BLaER1 treated with 17β-estradiol and CSF1 and Interleukin-3, amounts not matched to agents 10 nM and 100 nM (cell line): ENCODE results near the gene CCDC136.

Experiments
- H3K27ac ChIP-seq, 11 experiments: shearing (Covaris generic); formaldehyde crosslinking; 2 replicates each; pipeline ENCODE4 v1.8.1; 2022
- H3K27me3 ChIP-seq, 11 experiments: shearing (Covaris generic); formaldehyde crosslinking; 2 replicates each; pipeline ENCODE4 v1.8.1; 2022
- H3K36me3 ChIP-seq, 11 experiments: shearing (Covaris generic); formaldehyde crosslinking; 2 replicates each; pipeline ENCODE4 v1.8.1; 2022
- H3K4me1 ChIP-seq, 10 experiments: shearing (Covaris generic); formaldehyde crosslinking; 2 replicates each; pipeline ENCODE4 v1.8.1; 2022
- H3K4me2 ChIP-seq, 11 experiments: shearing (Covaris generic); formaldehyde crosslinking; 2 replicates each; pipeline ENCODE4 v1.8.1; 2022
- H3K4me3 ChIP-seq, 10 experiments: shearing (Covaris generic); formaldehyde crosslinking; 2 replicates each; pipeline ENCODE4 v1.8.1; 2022
- H3K9ac ChIP-seq, 11 experiments: shearing (Covaris generic); formaldehyde crosslinking; 2 replicates each; pipeline ENCODE4 v1.8.1; 2022
- H3K9me3 ChIP-seq, 11 experiments: shearing (Covaris generic); formaldehyde crosslinking; replicated peaks in 1 of 11; 2 replicates each; pipeline ENCODE4 v1.8.1; 2022
- H4K20me1 ChIP-seq, 11 experiments: shearing (Covaris generic); formaldehyde crosslinking; 2 replicates each; pipeline ENCODE4 v1.8.1; 2022
- Cebpa-rat ChIP-seq, 11 experiments: shearing (Covaris generic); IDR thresholded peaks; 2 replicates each; pipeline ENCODE4 v1.8.1; 2022

Gene CCDC136

DNA sequence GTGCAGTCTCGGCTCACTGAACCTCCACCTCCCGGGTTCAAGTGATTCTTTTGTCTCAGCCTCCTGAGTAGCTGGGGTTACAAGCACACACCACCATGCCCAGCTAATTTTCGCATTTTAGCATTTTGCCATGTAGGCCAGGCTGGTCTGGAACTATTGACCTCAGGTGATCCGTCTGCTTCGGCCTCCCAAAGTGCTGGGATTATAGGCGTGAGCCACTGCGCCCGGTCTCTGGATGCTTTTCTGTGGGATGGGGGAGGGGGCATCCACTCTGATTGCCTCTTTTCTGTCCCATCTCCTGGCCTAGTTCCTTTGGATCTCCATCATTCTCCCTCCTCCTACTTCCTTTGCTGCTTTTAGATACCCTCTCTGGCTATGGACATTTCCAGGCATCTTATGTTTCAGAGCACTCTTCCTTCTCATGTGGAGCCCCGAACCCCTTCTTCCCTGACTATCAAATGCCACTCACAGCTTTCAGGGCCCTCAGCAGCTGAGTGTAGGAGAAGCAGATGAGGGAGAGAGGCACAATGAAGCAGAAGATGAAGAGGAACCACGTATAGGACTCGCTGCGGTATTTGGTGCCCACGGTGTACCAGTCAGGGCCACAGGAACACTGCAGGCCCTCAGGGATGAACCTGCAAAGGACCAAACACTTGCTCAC lies 17.6 kb upstream of the CCDC136 start:
- Histone ChIP-seq H3K9me3 (peaks cover 19 to 49% (median 29%) of the 10 kb centered on the region in 11 experiments; a peak in 21 of 22 replicates), H3K27me3 (no peaks in the 10 kb centered on the region), H3K4me2 (no peak overlapping the region), H3K36me3 (peaks cover 49 to 64% (median 61%) of the 10 kb centered on the region in 11 experiments), H3K4me3 (no peak overlapping the region), H3K9ac (no peak overlapping the region), H3K27ac (no peak overlapping the region), H3K4me1 (peaks cover 0 to 29% (median 18%) of the 10 kb centered on the region in 10 experiments; a peak in 13 of 20 replicates), H4K20me1 (no peaks in the 10 kb centered on the region; a peak in 3 of 22 replicates)
- no peak for TF ChIP-seq Cebpa-rat (IDR thresholded peaks at IDR 0.05)

GRCh38 chr7:128774921-128775320 lies 16.8 kb upstream of the CCDC136 start:
- no peak for TF ChIP-seq Cebpa-rat (IDR thresholded peaks at IDR 0.05)
- Histone ChIP-seq H3K36me3 (peaks cover 42 to 57% (median 53%) of the 10 kb centered on the region in 11 experiments), H3K27me3 (no peaks in the 10 kb centered on the region), H3K4me1 (peaks cover 0 to 23% (median 15%) of the 10 kb centered on the region in 10 experiments; a peak in 13 of 20 replicates), H3K9ac (no peak overlapping the region), H4K20me1 (no peaks in the 10 kb centered on the region; a peak in 1 of 22 replicates), H3K4me2 (no peak overlapping the region), H3K27ac (no peak overlapping the region), H3K9me3 (peaks cover 19 to 50% (median 29%) of the 10 kb centered on the region in 11 experiments; a peak in 21 of 22 replicates), H3K4me3 (no peak overlapping the region)

GRCh38 chr7:128775744-128776474 lies 15.9 kb upstream of the CCDC136 start, which contains the start of gene OPN1SW:
Gene OPN1SW, minus strand, starts transcription at chr7:128775794. Its CDS starts 13 bp downstream, at chr7:128775781.
- no peak for TF ChIP-seq Cebpa-rat (IDR thresholded peaks at IDR 0.05)
- H4K20me1 ChIP-seq, result no peaks in the 10 kb centered on the region
- peaks cover 0 to 14% (median 8%) of the 10 kb centered on the region in 10 experiments; a peak in 11 of 20 replicates for H3K4me1 ChIP-seq
- no peaks in the 10 kb centered on the region for H3K27me3 ChIP-seq
- H3K4me3 ChIP-seq, result no peak within 1 kb of the TSS
- no peak within 1 kb of the TSS for H3K4me2 ChIP-seq
- no peak within 1 kb of the TSS for H3K27ac ChIP-seq
- peaks cover 32 to 47% (median 44%) of the 10 kb centered on the region in 11 experiments; a peak in 21 of 22 replicates for H3K36me3 ChIP-seq
- H3K9me3 ChIP-seq, result peaks cover 19 to 50% (median 29%) of the 10 kb centered on the region in 11 experiments; a peak in 21 of 22 replicates
- H3K9ac ChIP-seq, result no peak within 1 kb of the TSS

DNA sequence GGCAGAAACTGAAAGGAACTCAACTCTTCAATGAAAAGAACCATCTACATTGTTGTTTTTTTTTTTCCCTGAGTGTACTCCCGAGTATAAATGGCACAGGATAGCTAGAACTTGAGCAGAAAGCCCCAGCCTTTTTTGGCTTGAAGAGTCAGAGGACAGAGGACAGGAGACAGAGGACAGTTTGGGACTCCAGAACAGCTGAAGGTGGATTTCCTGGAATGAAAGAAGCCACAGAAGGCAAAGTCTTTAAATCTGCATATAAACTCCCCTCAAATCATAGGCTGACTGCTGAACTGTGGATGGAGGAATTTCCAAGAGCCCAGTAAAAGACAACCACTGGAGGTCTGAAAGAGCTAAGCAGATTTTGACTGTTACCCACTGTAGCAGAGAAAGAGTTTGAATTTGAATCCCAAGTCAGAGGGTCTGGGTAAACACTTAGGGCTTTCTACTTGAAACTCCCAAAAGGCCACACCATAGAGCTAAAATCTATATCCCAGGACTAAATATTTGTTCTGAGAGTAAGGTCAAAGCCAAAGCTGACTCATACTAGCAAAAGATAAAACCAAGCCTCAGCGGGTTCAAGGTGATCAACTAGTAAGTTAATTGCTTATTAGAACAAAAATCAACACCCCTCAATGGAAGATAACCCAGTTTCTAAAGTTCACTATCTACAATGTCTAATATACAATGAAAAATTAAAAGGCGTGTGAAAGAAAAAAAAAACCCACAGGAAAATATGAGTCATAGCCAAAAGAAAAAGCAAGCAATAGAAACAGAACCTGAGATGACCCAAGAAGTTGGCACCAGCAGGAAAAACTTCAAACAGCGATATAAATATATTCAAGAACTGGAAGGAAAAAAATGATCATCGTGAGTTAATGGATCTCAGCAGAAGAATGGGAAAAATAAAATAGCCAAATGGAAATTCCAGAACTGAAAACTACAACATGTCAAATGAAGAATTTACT lies 14.3 kb upstream of the CCDC136 start:
- Histone ChIP-seq H3K27ac (no peak overlapping the region), H3K27me3 (no peaks in the 10 kb centered on the region), H3K9ac (no peak overlapping the region), H4K20me1 (no peaks in the 10 kb centered on the region), H3K4me2 (no peak overlapping the region), H3K9me3 (peaks cover 19 to 50% (median 29%) of the 10 kb centered on the region in 11 experiments; a peak in 21 of 22 replicates), H3K36me3 (peaks cover 16 to 32% (median 29%) of the 10 kb centered on the region in 11 experiments; a peak in 21 of 22 replicates), H3K4me3 (no peak overlapping the region), H3K4me1 (no peaks in the 10 kb centered on the region; a peak in 1 of 20 replicates)
- TF ChIP-seq Cebpa-rat (IDR thresholded peaks at IDR 0.05), result no peak

DNA sequence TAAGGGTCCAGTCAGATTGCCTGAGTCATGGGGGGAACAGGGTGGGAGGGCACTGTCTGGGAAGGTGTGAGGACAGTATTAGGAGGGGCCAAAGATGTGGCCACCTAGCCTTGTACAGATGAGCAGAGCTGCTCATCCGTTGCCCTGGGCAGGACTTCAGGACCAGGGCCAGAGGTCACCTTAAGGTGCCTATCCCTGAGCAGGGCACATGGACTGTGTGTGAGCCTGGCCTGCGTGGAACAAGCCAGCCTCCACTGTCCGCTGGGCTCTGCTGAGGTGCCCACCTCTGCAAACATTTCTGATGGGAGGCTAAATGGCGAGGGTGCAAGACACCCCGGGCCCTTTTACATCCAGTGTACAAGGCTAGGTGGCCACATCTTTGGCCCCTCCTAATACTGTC lies 12.8 kb upstream of the CCDC136 start:
- Histone ChIP-seq H3K9me3 (peaks cover 19 to 50% (median 29%) of the 10 kb centered on the region in 11 experiments; a peak in 21 of 22 replicates), H3K4me2 (no peak overlapping the region), H3K27me3 (no peaks in the 10 kb centered on the region), H4K20me1 (no peaks in the 10 kb centered on the region), H3K36me3 (peaks cover 1 to 17% (median 14%) of the 10 kb centered on the region in 11 experiments; a peak in 16 of 22 replicates), H3K4me1 (no peaks in the 10 kb centered on the region), H3K4me3 (no peak overlapping the region), H3K27ac (no peak overlapping the region), H3K9ac (no peak overlapping the region)
- no peak for TF ChIP-seq Cebpa-rat (IDR thresholded peaks at IDR 0.05)

DNA sequence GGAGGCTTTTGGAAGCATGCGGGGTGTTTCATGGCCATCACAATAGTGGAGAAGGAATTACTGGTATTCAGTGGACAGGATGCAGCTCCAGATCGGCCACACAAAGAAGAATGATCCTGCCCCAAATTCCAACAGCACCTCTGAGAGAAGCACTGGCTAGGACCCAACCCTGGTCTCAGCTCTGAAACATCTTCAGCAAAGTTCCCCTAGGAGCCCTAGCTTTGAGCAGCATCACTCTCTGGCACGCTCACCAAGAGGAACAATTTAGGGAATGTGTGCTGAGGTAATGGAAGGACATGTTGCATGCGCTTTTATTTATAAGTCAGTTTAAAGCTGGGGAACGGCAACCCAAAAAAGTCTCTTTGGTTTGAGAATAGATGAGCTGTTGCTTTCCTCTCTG lies 10.6 kb upstream of the CCDC136 start:
- Histone ChIP-seq H3K9ac (no peak overlapping the region), H4K20me1 (no peaks in the 10 kb centered on the region), H3K4me3 (no peak overlapping the region), H3K9me3 (peaks cover 16 to 31% (median 22%) of the 10 kb centered on the region in 11 experiments; a peak in 21 of 22 replicates), H3K4me2 (no peak overlapping the region), H3K27me3 (no peaks in the 10 kb centered on the region), H3K36me3 (no peaks in the 10 kb centered on the region), H3K4me1 (peaks cover 0 to 9% (median 0%) of the 10 kb centered on the region in 10 experiments; a peak in 2 of 20 replicates), H3K27ac (no peak overlapping the region)
- no peak for TF ChIP-seq Cebpa-rat (IDR thresholded peaks at IDR 0.05)

- Histone ChIP-seq H3K4me2 (no peak overlapping the region), H4K20me1 (no peaks in the 10 kb centered on the region), H3K27ac (no peak overlapping the region), H3K4me1 (peaks cover 0 to 9% (median 0%) of the 10 kb centered on the region in 10 experiments; a peak in 2 of 20 replicates), H3K4me3 (no peak overlapping the region), H3K27me3 (no peaks in the 10 kb centered on the region), H3K9me3 (peaks cover 16 to 25% (median 19%) of the 10 kb centered on the region in 11 experiments; a peak in 21 of 22 replicates), H3K36me3 (no peaks in the 10 kb centered on the region), H3K9ac (no peak overlapping the region)
- no peak for TF ChIP-seq Cebpa-rat (IDR thresholded peaks at IDR 0.05)
Measured at GRCh38 chr7:128781851-128782250, 9.9 kb upstream of the CCDC136 start.

DNA sequence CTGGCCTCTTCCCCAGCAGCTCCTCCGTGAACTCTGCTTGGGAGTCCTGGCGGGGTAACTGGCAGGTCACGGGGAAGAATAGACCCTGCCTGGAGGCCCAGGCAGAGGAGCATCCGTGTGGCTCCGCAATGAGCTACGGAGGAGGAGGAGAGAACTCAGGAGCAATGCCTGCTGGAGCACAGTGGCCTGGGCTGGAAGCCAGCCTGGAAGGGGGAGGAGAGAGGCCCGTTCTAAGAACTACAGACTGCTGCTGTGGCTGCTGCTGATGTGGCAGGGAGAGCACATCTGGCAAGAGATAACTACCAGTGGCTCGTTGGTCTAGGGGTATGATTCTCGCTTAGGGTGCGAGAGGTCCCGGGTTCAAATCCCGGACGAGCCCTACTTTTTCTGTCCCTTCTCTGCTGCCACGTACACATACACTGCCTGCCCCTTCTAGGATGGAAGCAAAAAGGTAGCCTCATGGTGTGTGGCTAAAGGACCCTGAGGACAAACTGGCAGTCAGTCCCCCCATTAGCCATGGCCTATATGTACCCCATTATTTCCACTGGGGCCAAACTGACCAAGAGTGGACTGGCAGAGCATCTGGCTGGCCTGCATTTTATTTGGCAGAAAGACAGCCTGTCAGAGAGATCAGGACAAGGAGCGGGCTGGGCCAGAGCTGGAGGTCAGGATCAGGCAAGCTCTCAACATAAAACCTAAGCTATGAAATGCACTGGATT lies 8.5 kb upstream of the CCDC136 start:
- H3K36me3 ChIP-seq, result no peaks in the 10 kb centered on the region
- H3K9ac ChIP-seq, result no peak overlapping the region
- H3K4me3 ChIP-seq, result no peak overlapping the region
- no peak for TF ChIP-seq Cebpa-rat (IDR thresholded peaks at IDR 0.05)
- H3K27ac ChIP-seq, result no peak overlapping the region
- H4K20me1 ChIP-seq, result no peaks in the 10 kb centered on the region
- H3K4me1 ChIP-seq, result peaks cover 0 to 9% (median 0%) of the 10 kb centered on the region in 10 experiments; a peak in 2 of 20 replicates
- H3K27me3 ChIP-seq, result no peaks in the 10 kb centered on the region
- peaks cover 4 to 10% (median 5%) of the 10 kb centered on the region in 11 experiments; a peak in 20 of 22 replicates for H3K9me3 ChIP-seq
- no peak overlapping the region for H3K4me2 ChIP-seq
